ENCODE data around the gene VPS16. TPM values are rescaled to one million over a fixed set of nuclear protein-coding genes. Genes with fewer than 3 reads are reported as not detected.

Gene VPS16
- total RNA-seq, 1 experiment from 2014 or later = 22.2 TPM

GRCh38 chr20:2871661-2872458, 31.3 kb downstream of the VPS16 start:
- peak overlapping the region; percentile 81 for H3K4me3 Mint-ChIP-seq (ENCODE audit: low read depth, unreplicated experiment)
- H3K9me3 Mint-ChIP-seq (ENCODE audit: low read depth, unreplicated experiment) = no peaks in the 10 kb centered on the region
- CTCF ChIA-PET = interaction anchor here (0.5 to 0.6 kb wide), 2 partner anchors 14 to 908 kb away, joined by 3 to 5 read pairs; no protein-coding TSS in a partner anchor
- no peaks in the 10 kb centered on the region for H3K27me3 Mint-ChIP-seq (ENCODE audit: unreplicated experiment)
- DNase-seq = no peak
- TF ChIP-seq, protein P1, sequence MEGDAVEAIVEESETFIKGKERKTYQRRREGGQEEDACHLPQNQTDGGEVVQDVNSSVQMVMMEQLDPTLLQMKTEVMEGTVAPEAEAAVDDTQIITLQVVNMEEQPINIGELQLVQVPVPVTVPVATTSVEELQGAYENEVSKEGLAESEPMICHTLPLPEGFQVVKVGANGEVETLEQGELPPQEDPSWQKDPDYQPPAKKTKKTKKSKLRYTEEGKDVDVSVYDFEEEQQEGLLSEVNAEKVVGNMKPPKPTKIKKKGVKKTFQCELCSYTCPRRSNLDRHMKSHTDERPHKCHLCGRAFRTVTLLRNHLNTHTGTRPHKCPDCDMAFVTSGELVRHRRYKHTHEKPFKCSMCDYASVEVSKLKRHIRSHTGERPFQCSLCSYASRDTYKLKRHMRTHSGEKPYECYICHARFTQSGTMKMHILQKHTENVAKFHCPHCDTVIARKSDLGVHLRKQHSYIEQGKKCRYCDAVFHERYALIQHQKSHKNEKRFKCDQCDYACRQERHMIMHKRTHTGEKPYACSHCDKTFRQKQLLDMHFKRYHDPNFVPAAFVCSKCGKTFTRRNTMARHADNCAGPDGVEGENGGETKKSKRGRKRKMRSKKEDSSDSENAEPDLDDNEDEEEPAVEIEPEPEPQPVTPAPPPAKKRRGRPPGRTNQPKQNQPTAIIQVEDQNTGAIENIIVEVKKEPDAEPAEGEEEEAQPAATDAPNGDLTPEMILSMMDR (IDR thresholded peaks at IDR 0.05; ENCODE audit: unreplicated experiment) = no peak
- H3K4me1 Mint-ChIP-seq (ENCODE audit: low read depth, unreplicated experiment) = peaks cover 40% of the 10 kb centered on the region
- BruUV-seq (replicated peaks) = no TSS peak
- no peak overlapping the region for H3K27ac Mint-ChIP-seq (ENCODE audit: unreplicated experiment)
- H3K36me3 Mint-ChIP-seq (ENCODE audit: insufficient read depth, unreplicated experiment) = peaks cover 23% of the 10 kb centered on the region
- intact Hi-C loops (cut with micrococcal nuclease; ENCODE audit: unreplicated experiment) = no loop called here

GRCh38 chr20:2872459-2873009, 32.0 kb downstream of the VPS16 start:
- TF ChIP-seq, protein P1 (IDR thresholded peaks at IDR 0.05; ENCODE audit: unreplicated experiment) = no peak
- peaks cover 23% of the 10 kb centered on the region for H3K36me3 Mint-ChIP-seq (ENCODE audit: insufficient read depth, unreplicated experiment)
- intact Hi-C loops (cut with micrococcal nuclease; ENCODE audit: unreplicated experiment) = no loop called here
- H3K9me3 Mint-ChIP-seq (ENCODE audit: low read depth, unreplicated experiment) = no peaks in the 10 kb centered on the region
- peaks cover 35% of the 10 kb centered on the region for H3K4me1 Mint-ChIP-seq (ENCODE audit: low read depth, unreplicated experiment)
- no peaks in the 10 kb centered on the region for H3K27me3 Mint-ChIP-seq (ENCODE audit: unreplicated experiment)
- no peak overlapping the region for H3K27ac Mint-ChIP-seq (ENCODE audit: unreplicated experiment)
- no TSS peak for BruUV-seq (replicated peaks)
- DNase-seq = peak; percentile 67
- peak overlapping the region; percentile 81 for H3K4me3 Mint-ChIP-seq (ENCODE audit: low read depth, unreplicated experiment)
- CTCF ChIA-PET = interaction anchor here (0.5 to 0.6 kb wide), 2 partner anchors 14 to 907 kb away, joined by 3 to 5 read pairs; no protein-coding TSS in a partner anchor

DNA sequence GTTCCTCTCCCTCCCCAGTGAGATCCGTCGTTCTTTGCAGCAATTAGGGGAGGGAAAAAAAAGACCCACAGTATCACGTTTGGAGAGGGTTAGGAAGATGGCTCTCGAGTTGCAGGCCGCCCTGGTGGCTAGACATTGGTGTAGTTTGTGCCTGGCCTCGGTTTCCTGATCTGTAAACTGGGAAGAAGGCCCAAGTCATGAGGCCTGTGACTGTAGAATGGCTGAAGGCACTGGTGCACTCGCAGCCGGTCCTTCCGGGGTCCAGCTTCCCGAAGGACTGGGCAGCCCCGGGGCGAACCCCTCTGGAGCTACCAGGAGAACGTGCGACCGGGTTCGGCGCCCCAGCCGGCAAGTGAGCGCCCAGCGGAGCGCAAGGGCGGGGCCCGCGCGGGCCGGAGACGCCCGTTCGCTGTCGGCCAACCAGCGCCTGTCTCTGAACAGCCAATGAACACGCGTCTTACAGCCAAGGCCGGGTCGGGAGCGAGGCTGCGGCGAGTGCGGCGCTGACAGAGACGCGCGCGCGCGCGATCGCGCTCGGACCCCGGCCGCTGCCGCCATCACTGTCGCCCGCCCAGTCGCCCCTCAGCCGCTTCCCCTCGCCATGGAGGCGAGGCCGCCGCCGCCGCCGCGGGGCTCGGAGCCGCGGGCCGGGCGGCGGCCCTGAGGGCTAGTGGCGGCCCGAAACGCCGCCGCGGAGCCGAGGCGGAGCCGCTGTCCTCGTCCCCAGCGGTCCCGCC, 32.6 kb downstream of the VPS16 start, which contains the start of gene PTPRA:
PTPRA (plus strand) TSS at position 472 of the 737 bp plus-strand sequence. CDS start 90,797 bp downstream, outside the sequence.
- no TSS peak for BruUV-seq (replicated peaks)
- TF ChIP-seq, protein P1 (IDR thresholded peaks at IDR 0.05; ENCODE audit: unreplicated experiment) = no peak

GRCh38 chr20:2873747-2874041, 33.1 kb downstream of the VPS16 start:
- CTCF ChIA-PET = no interaction called here
- TF ChIP-seq, protein P1 (IDR thresholded peaks at IDR 0.05; ENCODE audit: unreplicated experiment) = no peak
- Mint-ChIP-seq H3K27ac (ENCODE audit: unreplicated experiment) (no peak overlapping the region), H3K27me3 (ENCODE audit: unreplicated experiment) (no peaks in the 10 kb centered on the region), H3K9me3 (ENCODE audit: low read depth, unreplicated experiment) (no peaks in the 10 kb centered on the region), H3K4me1 (ENCODE audit: low read depth, unreplicated experiment) (peaks cover 31% of the 10 kb centered on the region), H3K4me3 (ENCODE audit: low read depth, unreplicated experiment) (peak overlapping the region; percentile 81), H3K36me3 (ENCODE audit: insufficient read depth, unreplicated experiment) (peaks cover 23% of the 10 kb centered on the region)
- no TSS peak for BruUV-seq (replicated peaks)
- intact Hi-C loops (cut with micrococcal nuclease; ENCODE audit: unreplicated experiment) = no loop called here
- peak; percentile 13 for DNase-seq

More for the DNA sequence above, 32.6 kb downstream of the VPS16 start, which contains the start of gene PTPRA:
- H3K27ac Mint-ChIP-seq (ENCODE audit: unreplicated experiment) = no peak within 1 kb of the TSS
- CTCF ChIA-PET = no interaction called here
- intact Hi-C loops (cut with micrococcal nuclease; ENCODE audit: unreplicated experiment) = no loop called here
- H3K36me3 Mint-ChIP-seq (ENCODE audit: insufficient read depth, unreplicated experiment) = peaks cover 23% of the 10 kb centered on the region
- peak; percentile 88 for DNase-seq
- H3K27me3 Mint-ChIP-seq (ENCODE audit: unreplicated experiment) = no peaks in the 10 kb centered on the region
- H3K4me1 Mint-ChIP-seq (ENCODE audit: low read depth, unreplicated experiment) = peaks cover 31% of the 10 kb centered on the region
- H3K4me3 Mint-ChIP-seq (ENCODE audit: low read depth, unreplicated experiment) = peak within 1 kb of the TSS; percentile 81
- H3K9me3 Mint-ChIP-seq (ENCODE audit: low read depth, unreplicated experiment) = no peaks in the 10 kb centered on the region
